Heart left ventricle (tissue), 13 donors: ENCODE data around the gene SRD5A3.

Experiments
- CTCF ChIP-seq, 12 donors: fragments of 200-600 bp; sonication (generic) in 4 of 12; IDR thresholded peaks; one replicate each; pipeline versions ENCODE4 v1.5.0 to v1.8.0; 2018 to 2022; ENCODE audit warnings: antibody characterized with exemption in 12 of 12, mild to moderate bottlenecking in 5 of 12
- POLR2A ChIP-seq, 2 donors: fragments of 450-650 bp; IDR thresholded peaks; one replicate each; pipeline ENCODE4 v1.6.1; 2017; ENCODE audit warnings: antibody characterized with exemption in 2 of 2, mild to moderate bottlenecking in 2 of 2, moderate library complexity in 2 of 2
- donor health status: ischemic (EF 13 %, LVEDD 7.1; RV severe dilation, severe dysfunction).
- donor health status: DM: no; HTN: yes; CAD: no.
- donor health status: DM: no; HTN: no; CAD: no.
- donor health status: ischemic (EF 25% LVEDD 6.9; RV normal size, moderate dysfunction).
- donor health status: ischemic (EF 25% LVEDD 5.7; RV mildly dilated, moderate dysfunction).
- donor health status: ischemic (EF 35%, LVEDD 5.7; RV mildly dilated, moderate dysfunction).
- donor health status: nonischemic (EF 11% LVEDD 7.7; RV severe dilation, severe dysfunction).
- donor health status: DM: yes; HTN: yes; CAD: no.
- donor health status: PGD.
- donor health status: ischemic (EF 29% LVEDD 5.4; RV normal size, mild dysfunction).
- donor health status: nonischemic (EF 23%, LVEDD 6.1; RV moderate dilation, normal function).

DNA sequence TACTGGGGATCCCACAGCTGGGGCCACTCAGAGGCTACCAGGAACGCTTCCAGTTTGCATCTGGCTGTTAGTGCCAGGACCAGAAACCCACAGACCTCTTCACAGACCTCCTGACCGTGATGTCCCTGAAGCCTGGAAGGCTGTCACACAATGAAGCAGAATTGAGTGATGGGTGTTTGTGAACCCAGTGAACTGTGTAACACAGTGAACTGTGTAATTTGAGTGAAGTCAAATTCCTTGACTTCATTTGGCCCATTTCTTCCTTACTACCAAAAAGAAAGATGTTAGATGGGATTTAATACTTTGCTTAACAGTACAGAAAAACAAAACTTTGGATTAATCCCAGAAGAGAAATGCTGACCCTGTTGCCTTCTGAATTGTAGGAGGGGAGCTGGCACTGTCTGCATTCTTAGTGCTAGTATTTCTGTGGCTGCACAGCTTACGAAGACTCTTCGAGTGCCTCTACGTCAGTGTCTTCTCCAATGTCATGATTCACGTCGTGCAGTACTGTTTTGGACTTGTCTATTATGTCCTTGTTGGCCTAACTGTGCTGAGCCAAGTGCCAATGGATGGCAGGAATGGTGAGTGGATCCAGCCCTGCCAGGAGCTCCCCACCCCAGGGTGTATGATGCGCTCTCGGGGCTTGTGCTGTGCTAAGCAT lies 17.8 kb downstream of the SRD5A3 start:
- no peak for TF ChIP-seq CTCF (IDR thresholded peaks at IDR 0.05)
- no peak for TF ChIP-seq POLR2A (IDR thresholded peaks at IDR 0.05)
